HepG2 (cell line): ENCODE results near the gene B3GAT3. TPM values are rescaled to one million over a fixed set of nuclear protein-coding genes. Genes with fewer than 3 reads are reported as not detected.

Source experiments
- ATF2 ChIP-seq: sonication (generic); formaldehyde crosslinking; IDR thresholded peaks from 2 replicates; pipeline ENCODE4 v1.4.0; 2020; ENCODE audit warnings: missing genetic modification reagents
- CREM ChIP-seq, 2 experiments: sonication (generic) in 1 of 2; formaldehyde crosslinking in 1 of 2; IDR thresholded peaks; 2 replicates each; pipeline versions ENCODE4 v1.4.0 to v1.6.1; 2016 to 2020; ENCODE audit warnings: antibody characterized with exemption in 1 of 2, mild to moderate bottlenecking in 1 of 2, missing genetic modification reagents in 1 of 2
- FOSL1 ChIP-seq: sonication (generic); formaldehyde crosslinking; IDR thresholded peaks from 2 replicates; pipeline ENCODE4 v1.9.0; 2021; ENCODE audit warnings: missing genetic modification reagents, borderline replicate concordance
- HINFP ChIP-seq: sonication (generic); formaldehyde crosslinking; IDR thresholded peaks from 2 replicates; pipeline ENCODE4 v1.4.0; 2020; ENCODE audit warnings: low read depth, mild to moderate bottlenecking, missing genetic modification reagents
- JUN ChIP-seq: sonication (generic); formaldehyde crosslinking; IDR thresholded peaks from 2 replicates; pipeline ENCODE4 v1.4.0; 2020; ENCODE audit warnings: mild to moderate bottlenecking, missing genetic modification reagents
- SOX13 ChIP-seq, 3 experiments: fragments of 450-650 bp in 1 of 3; sonication (generic) in 1 of 3; formaldehyde crosslinking in 1 of 3; IDR thresholded peaks in 2 of 3; conservative IDR thresholded peaks in 1 of 3; 2 replicates each; pipeline versions ENCODE4 v1.5.0 to v1.6.1; 2016 to 2020; ENCODE audit warnings: antibody characterized with exemption in 1 of 3, mild to moderate bottlenecking in 1 of 3, missing compliant biosample characterization in 1 of 3, missing genetic modification reagents in 1 of 3, moderate library complexity in 1 of 3
- SP140L ChIP-seq: sonication (generic); formaldehyde crosslinking; IDR thresholded peaks from 2 replicates; pipeline ENCODE4 v1.4.0; 2020; ENCODE audit warnings: missing genetic modification reagents, borderline replicate concordance
- ZFYVE20 ChIP-seq: sonication (generic); formaldehyde crosslinking; IDR thresholded peaks from 2 replicates; pipeline ENCODE4 v1.8.0; 2023; ENCODE audit warnings: low read depth, mild to moderate bottlenecking, moderate library complexity, missing genetic modification reagents, borderline replicate concordance
- ZHX2 ChIP-seq, 2 experiments: sonication (generic) in 1 of 2; formaldehyde crosslinking in 1 of 2; IDR thresholded peaks; 2 replicates each; pipeline versions ENCODE4 v1.6.1 to v1.9.0; 2014 to 2022; ENCODE audit warnings: antibody characterized with exemption in 1 of 2, borderline replicate concordance in 1 of 2, inconsistent platforms in 1 of 2, low read depth in 1 of 2, missing genetic modification reagents in 1 of 2
- ZNF274 ChIP-seq: sonication (generic); formaldehyde crosslinking; IDR thresholded peaks from 2 replicates; pipeline ENCODE4 v1.5.1; 2020; ENCODE audit warnings: mild to moderate bottlenecking, missing genetic modification reagents
- ZNF468 ChIP-seq: sonication (generic); formaldehyde crosslinking; IDR thresholded peaks from 2 replicates; pipeline ENCODE4 v1.8.0; 2022; ENCODE audit warnings: mild to moderate bottlenecking, moderate library complexity, missing genetic modification reagents
- ZNF503 ChIP-seq: sonication (generic); formaldehyde crosslinking; IDR thresholded peaks from 2 replicates; pipeline ENCODE4 v1.4.0; 2020; ENCODE audit warnings: missing genetic modification reagents
- ZNF589 ChIP-seq: sonication (generic); formaldehyde crosslinking; conservative IDR thresholded peaks from 2 replicates; pipeline ENCODE4 v1.8.0; 2022; ENCODE audit warnings: mild to moderate bottlenecking, moderate library complexity, missing genetic modification reagents
- polyA plus RNA-seq, 8 experiments: library from polyadenylated mRNA; depleted of rRNA in 3 of 8; stranded (reverse) in 7 of 8; unstranded in 1 of 8; fragments of >200 nt; fragmentation: Illumina TruSeq in 4 of 8; extraction: Trizol in 4 of 8; gene quantifications; 2 replicates each; pipeline versions ENCODE4 v1.2.1 to v1.2.3, GENCODE V29; 2011 to 2016; ENCODE audit warnings: low read depth in 4 of 8, missing spikeins in 1 of 8, mixed read lengths in 1 of 8; ENCODE audit not compliant: insufficient read depth in 1 of 8
- total RNA-seq, 5 experiments: library from RNA; depleted of rRNA; stranded (reverse); fragments of >200 nt; fragmentation: Illumina TruSeq; extraction: Trizol; gene quantifications; 2 replicates each; pipeline ENCODE4 v1.2.3, GENCODE V29; 2016; ENCODE audit warnings: low read depth in 1 of 5

B3GAT3 gene
- total and polyA plus RNA-seq, 2 of the 13 experiments (the other 11 are each of a cell fraction or from before 2014, with no cell fraction given): 21.3 to 26.1 TPM

- no peak for TF ChIP-seq ZNF503 (CRISPR knock-in tag)
- TF ChIP-seq ZFYVE20 (CRISPR knock-in tag): no peak
- TF ChIP-seq ZNF589 (CRISPR knock-in tag): no peak
- 0 out of 2 replicates have a peak, but pooled peaks have one; percentile 37 for TF ChIP-seq FOSL1 (CRISPR knock-in tag)
- no peak for TF ChIP-seq ZHX2 (IDR thresholded peaks at IDR 0.05; ENCODE audit: low read depth)
- TF ChIP-seq ZHX2 (CRISPR knock-in tag; IDR thresholded peaks at IDR 0.05; ENCODE audit: borderline replicate concordance): 0 out of 2 replicates have a peak, but pooled peaks have one; percentile 61
- no peak for TF ChIP-seq SOX13 (IDR thresholded peaks at IDR 0.05)
- TF ChIP-seq SOX13 (CRISPR knock-in tag; conservative IDR thresholded peaks at IDR 0.05 in 1 of 2, IDR thresholded peaks at IDR 0.05 in 1 of 2): no peak; a peak in 1 of 4 replicates
- no peak for TF ChIP-seq JUN (CRISPR knock-in tag)
- TF ChIP-seq ZNF274 (CRISPR knock-in tag): 0 out of 2 replicates have a peak, but pooled peaks have one; percentile 49
- TF ChIP-seq ZNF468 (CRISPR knock-in tag): no peak
- no peak for TF ChIP-seq SP140L
- TF ChIP-seq HINFP (CRISPR knock-in tag): no peak
- TF ChIP-seq ATF2 (CRISPR knock-in tag): no peak; the same call in none of the 2 replicates
- TF ChIP-seq CREM (IDR thresholded peaks at IDR 0.05): peak; percentile 42; the same call in 1 of the 2 replicates
- no peak for TF ChIP-seq CREM (CRISPR knock-in tag; IDR thresholded peaks at IDR 0.05)
Observed at GRCh38 chr11:62573592-62574362, 48.0 kb downstream of the B3GAT3 start, which contains the start of gene EEF1G (continued).
